HG02678 (cell line): ENCODE data around the gene OCIAD1.
"Not testable (repeated sequence)": the region's sequence is repeated elsewhere in the genome, so short reads cannot be mapped to it uniquely, and the experiment has no call there.

ENCODE experiments used
- ATAC-seq: cut with Tn5 transposase; IDR thresholded peaks from one replicate; pipeline ENCODE4 v1.9.1; 2021; ENCODE audit warnings: mild to moderate bottlenecking, moderate library complexity; ENCODE audit not compliant: unreplicated experiment

Gene OCIAD1

GRCh38 chr4:48816971-48817370 is 13.9 kb upstream of the OCIAD1 start:
- no peak for ATAC-seq

GRCh38 chr4:48821431-48821830 is 9.5 kb upstream of the OCIAD1 start:
- ATAC-seq, result not testable (repeated sequence)

GRCh38 chr4:48827622-48828021 is 3.3 kb upstream of the OCIAD1 start:
- no peak for ATAC-seq

GRCh38 chr4:48831532-48832030 is 693 bp downstream of the OCIAD1 start:
- ATAC-seq, result no peak

GRCh38 chr4:48832571-48832970 is 1.7 kb downstream of the OCIAD1 start:
- ATAC-seq, result no peak

GRCh38 chr4:48836658-48837057 is 5.8 kb downstream of the OCIAD1 start:
- no peak for ATAC-seq

GRCh38 chr4:48841045-48841827 is 10.3 kb downstream of the OCIAD1 start:
- no peak for ATAC-seq

- ATAC-seq, result no peak
These were observed 14.0 kb downstream of the OCIAD1 start for GRCh38 chr4:48844843-48845242.

- ATAC-seq, result not testable (repeated sequence)
These were observed 17.9 kb downstream of the OCIAD1 start for GRCh38 chr4:48848799-48849198.

- ATAC-seq, result no peak
These were observed 20.8 kb downstream of the OCIAD1 start for GRCh38 chr4:48851651-48852050.

- no peak for ATAC-seq
These were observed 22.9 kb downstream of the OCIAD1 start for GRCh38 chr4:48853604-48854394.

- no peak for ATAC-seq
These were observed 23.5 kb downstream of the OCIAD1 start for GRCh38 chr4:48854395-48854683.

- ATAC-seq, result no peak
These were observed 24.1 kb downstream of the OCIAD1 start for GRCh38 chr4:48854982-48855381.

- no peak for ATAC-seq
These were observed 27.2 kb downstream of the OCIAD1 start for GRCh38 chr4:48858130-48858529.

- no peak for ATAC-seq
These were observed 31.1 kb downstream of the OCIAD1 start for GRCh38 chr4:48862038-48862437.

GRCh38 chr4:48862661-48863060 is 31.8 kb downstream of the OCIAD1 start:
- ATAC-seq, result no peak

GRCh38 chr4:48863728-48864127 is 32.8 kb downstream of the OCIAD1 start:
- no peak for ATAC-seq

- ATAC-seq, result not testable (repeated sequence)
These were observed 33.8 kb downstream of the OCIAD1 start for GRCh38 chr4:48864696-48865095.

- ATAC-seq, result no peak
These were observed 47.1 kb downstream of the OCIAD1 start for GRCh38 chr4:48877827-48878535.

- no peak for ATAC-seq
These were observed 48.9 kb downstream of the OCIAD1 start for GRCh38 chr4:48879561-48880442.

GRCh38 chr4:48881646-48882045 is 50.8 kb downstream of the OCIAD1 start:
- not testable (repeated sequence) for ATAC-seq
